ENCODE data around the gene ITGB5.

Gene ITGB5

GRCh38 chr3:124813541-124813940 lies 73.6 kb downstream of the ITGB5 start:
- no peak for FAIRE-seq

DNA sequence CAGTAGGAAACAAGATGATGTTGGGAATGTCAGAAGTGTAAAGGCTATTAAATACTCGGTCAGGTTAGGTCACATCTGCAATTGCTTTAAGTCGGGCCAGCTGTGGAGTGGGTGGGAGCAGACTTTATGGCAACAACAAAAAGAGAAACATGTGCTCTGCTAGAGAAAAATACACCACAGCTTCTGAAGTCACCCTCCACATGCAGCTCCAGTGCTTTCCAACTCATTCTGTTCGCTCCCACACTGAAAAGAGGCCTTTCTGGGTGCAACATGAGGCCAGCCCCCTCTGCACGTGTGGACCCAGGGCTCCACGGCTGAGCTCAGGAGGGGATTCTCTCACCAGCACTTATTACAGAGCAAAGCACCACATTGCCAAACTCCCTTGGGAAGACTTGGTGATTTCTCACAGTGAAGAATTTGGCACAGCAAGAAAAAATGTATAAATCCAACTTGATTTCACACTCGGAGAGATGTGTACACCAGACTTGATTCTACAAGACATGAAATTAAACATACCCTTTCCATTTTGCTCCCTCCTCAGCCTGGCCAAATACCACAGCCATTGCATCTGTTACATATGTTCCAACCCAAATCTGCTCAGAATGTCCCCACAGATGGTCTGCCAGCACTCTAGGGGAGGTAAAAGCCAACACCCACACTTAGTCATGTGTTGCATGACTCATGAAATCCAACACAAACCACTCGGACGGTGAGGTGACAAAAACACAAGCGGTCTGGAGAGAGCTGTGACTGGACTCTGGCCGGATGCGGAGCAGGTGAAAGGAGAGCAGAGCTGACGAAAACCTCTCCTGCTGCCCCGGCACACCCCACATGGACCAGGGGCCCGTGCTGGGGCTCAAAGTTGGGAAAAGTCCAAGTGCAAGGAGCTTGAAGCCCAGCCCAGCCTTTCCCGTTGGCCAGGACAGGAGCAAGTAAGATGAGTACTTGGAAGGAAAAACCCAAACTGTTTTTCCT lies 74.6 kb downstream of the ITGB5 start:
- TF ChIP-seq POLR2A (IDR thresholded peaks at IDR 0.05; ENCODE audit: low read depth, low read length) = no peak
- FAIRE-seq (peak; percentile 98), DNase-seq (ENCODE audit: insufficient read length, low spot score) (peak; percentile 89)

More at GRCh38 chr3:124813541-124813940, 73.6 kb downstream of the ITGB5 start:
- DNase-seq (ENCODE audit: insufficient read length, low spot score) = no peak
- TF ChIP-seq POLR2A (IDR thresholded peaks at IDR 0.05; ENCODE audit: low read depth, low read length) = no peak

DNA sequence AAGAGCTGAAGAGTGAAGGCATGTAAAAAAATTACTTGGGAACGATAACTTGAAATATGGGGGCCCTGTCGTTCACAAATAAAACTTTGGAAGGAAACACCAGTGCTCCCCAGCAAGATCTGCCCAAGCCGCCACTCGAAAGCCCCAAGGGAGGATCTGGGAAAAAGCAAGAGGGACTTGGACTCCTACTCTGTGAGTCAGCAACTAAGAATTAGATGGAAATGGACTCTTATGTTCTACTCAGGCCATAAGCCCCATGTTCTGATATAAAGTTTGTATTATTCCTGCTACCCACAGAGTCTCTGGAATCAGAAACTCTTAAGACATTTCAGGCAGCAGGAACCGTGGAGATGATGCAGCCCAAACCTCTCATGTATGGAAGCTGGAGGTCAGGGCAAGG lies 75.7 kb downstream of the ITGB5 start:
- no peak for FAIRE-seq

DNA sequence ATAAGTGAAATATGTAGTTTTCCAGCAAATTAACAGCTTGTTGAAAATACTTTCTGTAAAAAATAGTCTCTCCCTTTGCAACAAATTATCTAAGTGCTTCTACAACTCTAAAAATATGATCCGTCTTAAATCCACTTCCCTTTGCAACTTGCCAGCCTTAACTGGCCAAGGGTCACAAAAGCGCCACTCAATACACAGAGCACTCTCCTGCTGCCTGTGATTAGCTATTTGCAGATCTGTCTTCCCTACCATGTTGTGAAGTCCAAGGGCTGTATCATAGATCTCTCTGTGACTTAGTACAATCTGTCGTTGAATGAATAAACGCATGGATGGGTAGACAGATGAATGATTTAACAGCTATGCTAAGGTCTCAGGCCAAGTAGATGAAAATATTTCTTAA lies 76.2 kb downstream of the ITGB5 start:
- DNase-seq (ENCODE audit: insufficient read length, low spot score) (no peak), FAIRE-seq (no peak)
- TF ChIP-seq POLR2A (IDR thresholded peaks at IDR 0.05; ENCODE audit: low read depth, low read length) = no peak

More for the DNA sequence above, 75.7 kb downstream of the ITGB5 start:
- DNase-seq (ENCODE audit: insufficient read length, low spot score) = no peak
- no peak for TF ChIP-seq POLR2A (IDR thresholded peaks at IDR 0.05; ENCODE audit: low read depth, low read length)

- no peak for TF ChIP-seq POLR2A (IDR thresholded peaks at IDR 0.05; ENCODE audit: low read depth, low read length)
- DNase-seq (ENCODE audit: insufficient read length, low spot score) = no peak
- FAIRE-seq = no peak
Measured at GRCh38 chr3:124809039-124809438, 78.1 kb downstream of the ITGB5 start.

- FAIRE-seq (no peak), DNase-seq (ENCODE audit: insufficient read length, low spot score) (no peak)
- TF ChIP-seq POLR2A (IDR thresholded peaks at IDR 0.05; ENCODE audit: low read depth, low read length) = no peak
Measured at GRCh38 chr3:124805671-124806070, 81.5 kb downstream of the ITGB5 start.

DNA sequence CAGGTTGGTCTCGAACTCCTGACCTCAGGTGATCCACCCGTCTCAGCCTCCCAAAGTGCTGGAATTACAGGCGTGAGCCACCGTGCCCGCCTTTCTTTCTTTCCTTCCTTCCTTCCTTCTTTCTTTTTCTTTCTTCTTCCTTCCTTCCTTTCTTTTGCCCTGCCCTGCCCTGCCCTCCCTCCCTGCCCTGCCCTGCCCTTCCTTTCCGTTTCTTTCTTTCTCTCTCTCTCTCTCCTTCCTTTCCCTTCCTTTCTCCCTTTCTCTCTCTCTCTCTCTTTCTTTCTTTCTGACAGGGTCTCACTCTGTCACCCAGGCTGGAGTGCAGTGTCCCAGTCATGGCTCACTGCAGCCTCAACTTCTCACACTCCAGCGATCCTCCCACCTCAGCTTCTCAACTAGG lies 82.3 kb downstream of the ITGB5 start:
- no peak for TF ChIP-seq POLR2A (IDR thresholded peaks at IDR 0.05; ENCODE audit: low read depth, low read length)
- no peak for FAIRE-seq

DNA sequence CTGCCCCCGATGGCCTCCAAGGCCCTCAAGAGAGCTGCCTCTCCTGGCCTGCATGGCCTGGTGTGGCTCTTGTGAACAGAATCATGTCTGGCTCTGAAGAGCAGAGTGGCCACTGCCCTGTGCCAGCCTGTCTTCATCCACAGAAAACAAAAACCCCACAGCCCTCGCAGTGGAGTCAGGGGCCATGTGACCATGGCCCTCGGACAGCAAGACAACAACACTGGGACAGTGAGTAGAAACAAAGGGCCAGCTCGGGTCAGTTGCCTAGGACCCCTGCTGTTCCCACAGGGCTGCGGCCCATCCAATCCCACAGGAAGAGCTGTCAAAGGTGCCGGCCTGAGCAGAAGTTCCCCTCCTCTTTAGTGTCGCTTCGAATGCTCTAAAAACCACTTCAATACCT lies 84.5 kb downstream of the ITGB5 start:
- FAIRE-seq = no peak
- TF ChIP-seq POLR2A (IDR thresholded peaks at IDR 0.05; ENCODE audit: low read depth, low read length) = no peak

More for the DNA sequence above, 82.3 kb downstream of the ITGB5 start:
- DNase-seq (ENCODE audit: insufficient read length, low spot score) = no peak

DNA sequence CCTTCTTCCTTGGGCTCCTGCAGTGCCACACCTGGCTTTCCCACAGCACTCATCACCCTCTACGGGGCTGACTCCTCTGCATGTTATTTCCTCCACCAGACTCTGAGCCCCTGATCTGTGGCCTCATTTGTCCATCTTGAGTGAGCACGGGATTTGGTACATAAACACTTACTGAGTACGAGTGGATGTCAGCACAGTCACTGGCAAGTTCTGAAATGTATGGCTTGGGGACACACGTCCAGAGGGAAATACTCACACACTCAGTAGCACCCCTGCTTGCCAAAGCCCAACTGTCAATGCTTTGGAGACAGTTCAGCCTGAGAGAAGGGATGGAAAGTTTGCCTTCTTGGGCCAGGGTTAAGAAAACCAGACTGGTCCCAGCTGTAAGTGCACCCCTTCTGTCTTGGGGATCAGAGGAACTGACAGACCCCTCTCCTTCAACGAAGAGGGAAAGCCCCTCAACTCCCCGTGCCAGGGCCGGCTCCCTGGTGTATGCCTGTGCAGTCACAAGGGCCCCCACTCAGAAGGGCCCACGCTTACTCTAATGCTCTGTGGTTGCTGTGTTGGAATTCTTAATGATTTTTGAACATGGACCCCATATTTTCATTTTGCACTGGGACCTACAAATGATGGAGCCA lies 85.0 kb downstream of the ITGB5 start:
- no peak for TF ChIP-seq POLR2A (IDR thresholded peaks at IDR 0.05; ENCODE audit: low read depth, low read length)
- DNase-seq (ENCODE audit: insufficient read length, low spot score) (no peak), FAIRE-seq (no peak)

More for the DNA sequence above, 84.5 kb downstream of the ITGB5 start:
- DNase-seq (ENCODE audit: insufficient read length, low spot score) = no peak

GRCh38 chr3:124800511-124801258 lies 86.5 kb downstream of the ITGB5 start:
- no peak for TF ChIP-seq POLR2A (IDR thresholded peaks at IDR 0.05; ENCODE audit: low read depth, low read length)
- DNase-seq (ENCODE audit: insufficient read length, low spot score) (no peak), FAIRE-seq (no peak)

DNA sequence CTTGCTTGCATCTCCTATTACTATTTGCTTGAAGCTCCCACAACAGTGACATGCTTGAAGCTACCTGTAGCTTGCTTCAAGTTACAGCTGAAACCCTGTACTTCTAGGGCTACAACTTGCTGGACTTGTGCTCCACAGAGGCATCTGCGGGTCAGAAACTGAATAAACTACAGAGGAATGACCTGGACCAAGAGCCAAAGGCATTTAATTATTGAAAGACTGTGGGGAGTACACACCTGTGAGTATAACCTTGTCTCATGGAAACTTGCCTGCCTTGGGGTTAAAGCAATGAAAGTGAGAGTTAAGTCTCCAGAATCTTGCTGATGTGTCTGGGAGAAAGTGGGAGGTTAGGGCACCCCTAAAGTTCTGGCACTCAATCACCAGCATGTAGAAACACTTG lies 87.1 kb downstream of the ITGB5 start:
- FAIRE-seq = no peak
- no peak for DNase-seq (ENCODE audit: insufficient read length, low spot score)
- no peak for TF ChIP-seq POLR2A (IDR thresholded peaks at IDR 0.05; ENCODE audit: low read depth, low read length)

DNA sequence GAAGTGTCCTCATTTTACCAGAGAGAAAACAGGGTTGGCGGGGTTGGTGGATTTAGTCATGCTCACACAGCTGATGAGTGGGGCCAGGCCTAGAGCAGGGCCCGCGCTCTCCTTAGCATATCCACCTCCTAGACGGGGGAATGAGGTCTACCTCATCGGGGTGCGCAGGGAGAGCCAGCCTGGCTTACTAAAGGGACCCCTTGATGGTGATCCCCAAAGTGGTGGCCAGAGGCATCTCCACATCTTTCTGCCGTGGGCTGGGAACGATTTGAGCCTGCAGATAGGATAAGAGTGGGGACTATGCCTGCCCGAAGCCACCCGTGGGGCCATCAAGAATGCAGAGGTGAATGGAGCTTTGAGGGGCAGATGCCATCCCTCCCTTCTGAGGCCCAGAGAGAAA lies 87.5 kb downstream of the ITGB5 start:
- no peak for TF ChIP-seq POLR2A (IDR thresholded peaks at IDR 0.05; ENCODE audit: low read depth, low read length)
- FAIRE-seq (no peak), DNase-seq (ENCODE audit: insufficient read length, low spot score) (no peak)

DNA sequence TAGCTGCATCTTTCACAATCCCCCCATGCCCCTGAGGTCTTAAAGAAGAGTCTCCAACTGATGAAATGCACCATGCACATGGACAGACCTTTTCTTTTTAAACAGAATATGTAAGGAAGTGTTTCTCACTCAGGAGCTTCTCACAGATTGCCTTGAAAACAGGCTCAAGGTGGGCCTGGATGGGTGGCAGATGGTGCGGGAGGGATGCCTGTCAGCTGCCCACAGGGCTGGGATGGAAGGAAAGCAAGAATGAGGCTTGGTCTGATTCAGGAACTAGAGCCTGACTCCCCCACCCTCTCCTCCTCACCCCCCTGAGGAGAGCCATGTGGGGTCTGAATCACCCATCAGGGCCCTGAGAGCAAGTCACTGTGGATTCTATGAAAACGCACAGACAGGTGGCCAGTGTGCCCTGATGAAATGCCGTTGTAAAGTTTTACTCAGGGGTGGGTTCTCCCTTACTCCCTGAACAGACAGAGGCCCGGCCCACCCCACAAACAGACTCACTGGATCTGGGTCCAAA lies 89.7 kb downstream of the ITGB5 start:
- FAIRE-seq (no peak), DNase-seq (ENCODE audit: insufficient read length, low spot score) (no peak)
- TF ChIP-seq POLR2A (IDR thresholded peaks at IDR 0.05; ENCODE audit: low read depth, low read length) = no peak

- no peak for TF ChIP-seq POLR2A (IDR thresholded peaks at IDR 0.05; ENCODE audit: low read depth, low read length)
- DNase-seq (ENCODE audit: insufficient read length, low spot score) = no peak
- FAIRE-seq = no peak
Measured at GRCh38 chr3:124796477-124796876, 90.7 kb downstream of the ITGB5 start.
